Skeletal muscle satellite cell (primary cell): ENCODE data around the gene SLC27A2.

Source experiments
- H3K27me3 ChIP-seq: 2 replicates; pipeline ENCODE4 v1.7.0; 2013; ENCODE audit warnings: low read length; ENCODE audit not compliant: control insufficient read depth, insufficient read depth
- H3K36me3 ChIP-seq: 2 replicates; pipeline ENCODE4 v1.7.0; 2013; ENCODE audit warnings: mild to moderate bottlenecking, control low read depth, low read length; ENCODE audit not compliant: insufficient read depth
- H3K4me1 ChIP-seq: 2 replicates; pipeline ENCODE4 v1.7.0; 2013; ENCODE audit warnings: low read length; ENCODE audit not compliant: control insufficient read depth, insufficient read depth
- H3K4me2 ChIP-seq: 2 replicates; pipeline ENCODE4 v1.7.0; 2013; ENCODE audit warnings: mild to moderate bottlenecking, low read length
- H3K4me3 ChIP-seq: 2 replicates; pipeline ENCODE4 v1.7.0; 2013; ENCODE audit warnings: low read length
- H3K9ac ChIP-seq: 2 replicates; pipeline ENCODE4 v1.7.0; 2013; ENCODE audit warnings: mild to moderate bottlenecking, low read depth, low read length, moderate library complexity
- H3K9me3 ChIP-seq: replicated peaks from 2 replicates; pipeline ENCODE4 v1.7.0; 2013; ENCODE audit warnings: mild to moderate bottlenecking, control low read depth, low read length

Gene SLC27A2

DNA sequence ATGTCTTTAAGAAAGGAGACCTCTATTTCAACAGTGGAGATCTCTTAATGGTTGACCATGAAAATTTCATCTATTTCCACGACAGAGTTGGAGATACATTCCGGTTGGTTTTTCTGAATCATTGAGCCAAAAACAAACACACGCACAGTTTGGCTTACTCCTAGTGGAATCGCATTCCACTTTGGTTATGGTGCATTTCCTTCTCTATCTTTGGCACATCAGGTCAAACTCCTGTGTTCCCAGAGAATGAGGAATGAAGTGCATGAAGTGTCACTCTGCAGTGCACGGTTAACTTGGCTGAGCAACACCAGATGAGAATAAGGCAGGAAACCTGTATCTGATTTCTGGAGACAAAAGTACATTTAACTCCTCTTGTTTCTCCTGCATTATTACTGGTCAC, 45.1 kb downstream of the SLC27A2 start:
- Histone ChIP-seq H3K4me3 (no peak overlapping the region), H3K9ac (no peak overlapping the region), H3K36me3 (no peaks in the 10 kb centered on the region), H3K27me3 (peaks cover 2% of the 10 kb centered on the region), H3K4me2 (peak overlapping the region; percentile 38), H3K9me3 (no peaks in the 10 kb centered on the region), H3K4me1 (peaks cover 10% of the 10 kb centered on the region)

DNA sequence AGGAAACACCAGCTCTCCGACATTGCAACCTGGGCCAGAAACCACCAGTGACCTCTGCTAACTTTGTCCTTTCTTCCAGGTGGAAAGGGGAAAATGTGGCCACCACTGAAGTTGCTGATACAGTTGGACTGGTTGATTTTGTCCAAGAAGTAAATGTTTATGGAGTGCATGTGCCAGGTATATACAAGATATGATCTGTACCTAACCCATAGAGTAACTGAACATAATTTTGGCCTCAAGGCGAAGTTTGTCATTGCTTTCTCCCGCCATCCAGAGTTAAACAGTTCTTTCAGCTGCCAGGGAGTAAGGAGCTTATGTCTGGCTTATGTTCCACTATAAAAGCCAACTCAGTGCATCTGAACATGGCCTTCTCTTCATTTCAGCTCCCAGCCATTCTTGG, 46.9 kb downstream of the SLC27A2 start:
- Histone ChIP-seq H3K4me1 (peaks cover 8% of the 10 kb centered on the region), H3K27me3 (no peaks in the 10 kb centered on the region), H3K4me2 (no peak overlapping the region), H3K9me3 (no peaks in the 10 kb centered on the region), H3K9ac (no peak overlapping the region), H3K4me3 (no peak overlapping the region), H3K36me3 (no peaks in the 10 kb centered on the region)

DNA sequence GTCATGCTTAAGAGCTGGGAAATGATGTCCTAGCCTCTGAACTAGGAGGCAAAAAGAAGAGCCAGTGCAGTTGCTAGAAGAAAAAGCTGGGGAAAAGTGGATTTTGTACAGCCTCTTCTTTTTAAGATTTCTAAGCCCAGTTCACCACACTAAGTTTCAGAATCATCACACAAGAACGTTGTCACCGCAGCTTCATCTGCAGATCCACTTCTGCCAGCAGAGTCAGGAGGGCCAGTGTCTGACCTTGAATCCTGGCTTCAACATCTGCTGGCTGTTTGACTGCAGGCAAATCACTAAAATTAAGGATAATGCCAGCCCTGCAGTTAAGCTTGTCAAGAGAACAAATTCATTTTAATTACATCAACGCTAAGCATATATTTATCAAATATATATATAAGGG, 47.3 kb downstream of the SLC27A2 start:
- Histone ChIP-seq H3K4me3 (no peak overlapping the region), H3K9me3 (no peaks in the 10 kb centered on the region), H3K9ac (no peak overlapping the region), H3K4me1 (peaks cover 8% of the 10 kb centered on the region), H3K4me2 (no peak overlapping the region), H3K36me3 (no peaks in the 10 kb centered on the region), H3K27me3 (no peaks in the 10 kb centered on the region)

DNA sequence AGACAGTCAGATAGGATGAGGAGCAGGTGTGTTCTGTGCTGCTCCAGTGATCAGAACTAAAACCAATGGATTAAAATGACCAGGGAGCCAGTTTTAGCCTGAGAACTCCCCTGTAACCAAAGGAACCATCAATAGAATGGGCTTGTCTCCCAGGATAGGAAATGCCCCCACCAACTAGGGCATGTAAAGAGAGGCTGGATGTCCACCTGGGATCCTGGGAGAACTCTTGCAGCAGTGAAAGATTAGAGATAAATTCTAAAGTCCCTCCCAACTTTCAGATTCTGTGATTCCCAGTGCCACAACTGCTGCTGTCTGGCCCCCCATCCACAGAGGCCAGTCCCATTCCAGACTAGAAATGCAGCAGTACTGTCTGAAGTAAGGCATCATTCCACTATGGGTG, 49.8 kb downstream of the SLC27A2 start:
- Histone ChIP-seq H3K4me2 (no peak overlapping the region), H3K27me3 (no peaks in the 10 kb centered on the region), H3K4me3 (no peak overlapping the region), H3K4me1 (peaks cover 6% of the 10 kb centered on the region), H3K36me3 (no peaks in the 10 kb centered on the region), H3K9me3 (no peaks in the 10 kb centered on the region), H3K9ac (no peak overlapping the region)

DNA sequence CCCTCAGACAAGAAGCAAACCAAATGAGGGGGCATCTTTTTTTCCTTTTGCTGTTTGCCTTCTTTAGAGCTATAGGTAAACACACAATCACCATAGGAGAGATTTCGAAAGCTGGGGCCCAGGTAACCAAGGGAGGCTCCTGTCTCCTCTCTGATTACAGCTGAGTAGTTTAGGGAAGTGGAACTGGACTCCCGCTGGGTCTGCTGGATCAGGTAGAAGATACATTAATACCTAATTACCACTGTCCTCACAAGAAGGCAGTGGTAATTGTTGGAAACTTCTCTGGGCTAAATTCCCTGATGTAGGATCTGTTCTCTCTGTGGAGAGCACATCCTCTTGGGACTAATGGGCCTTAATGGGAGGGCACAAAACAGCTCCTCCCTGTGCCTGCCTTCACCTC, 50.8 kb downstream of the SLC27A2 start:
- no peak overlapping the region for H3K4me3 ChIP-seq
- H3K9me3 ChIP-seq = no peaks in the 10 kb centered on the region
- H3K27me3 ChIP-seq = peaks cover 2% of the 10 kb centered on the region
- no peak overlapping the region for H3K4me2 ChIP-seq
- H3K9ac ChIP-seq = no peak overlapping the region
- H3K36me3 ChIP-seq = no peaks in the 10 kb centered on the region
- no peaks in the 10 kb centered on the region for H3K4me1 ChIP-seq

DNA sequence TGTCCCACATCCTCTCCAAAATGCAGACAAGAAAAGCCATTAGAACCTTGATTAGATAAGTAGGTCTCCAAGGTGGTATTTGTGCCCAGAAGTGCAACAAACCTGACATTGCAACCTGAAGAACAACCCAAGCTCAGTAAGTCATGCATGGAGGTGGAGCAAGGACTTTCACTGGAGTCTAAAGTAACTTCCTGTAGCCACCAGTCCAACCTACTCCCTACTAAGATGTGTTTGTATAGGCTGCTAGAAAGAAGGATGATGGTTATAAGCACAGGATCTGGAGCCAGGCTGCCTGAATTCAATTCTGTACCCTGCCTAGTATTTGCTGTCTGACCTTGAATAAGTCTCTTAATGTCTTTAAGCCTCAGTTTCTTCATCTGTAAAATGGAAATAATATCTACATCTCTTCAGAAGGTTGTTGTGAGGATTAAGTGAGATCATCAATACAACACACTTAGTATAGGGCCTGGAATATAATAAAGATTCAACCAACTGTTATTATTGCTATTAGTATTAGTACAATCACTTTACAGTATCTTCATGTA, 51.3 kb downstream of the SLC27A2 start:
- H3K4me2 ChIP-seq = no peak overlapping the region
- no peaks in the 10 kb centered on the region for H3K9me3 ChIP-seq
- H3K9ac ChIP-seq = no peak overlapping the region
- no peaks in the 10 kb centered on the region for H3K4me1 ChIP-seq
- H3K36me3 ChIP-seq = no peaks in the 10 kb centered on the region
- H3K27me3 ChIP-seq = peaks cover 2% of the 10 kb centered on the region
- H3K4me3 ChIP-seq = no peak overlapping the region

DNA sequence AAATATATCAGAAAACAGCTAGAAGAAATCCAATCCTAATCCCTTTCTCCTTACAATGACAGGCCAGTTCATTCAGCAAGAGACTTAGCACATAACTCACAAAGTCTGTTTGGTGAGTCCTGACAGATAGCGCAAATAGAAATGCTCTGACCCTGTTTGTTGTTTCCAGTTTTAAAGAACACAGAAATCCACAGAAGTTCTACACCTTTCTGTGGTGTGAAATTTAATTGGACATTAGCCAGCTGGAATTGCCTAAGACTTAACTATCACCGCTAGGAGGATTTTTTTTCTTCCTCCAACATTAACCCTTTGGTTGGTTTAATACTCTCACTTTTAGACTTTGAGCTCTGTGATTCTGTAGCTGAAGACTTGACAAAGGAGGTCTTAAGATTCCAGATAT, 52.8 kb downstream of the SLC27A2 start:
- Histone ChIP-seq H3K9ac (no peak overlapping the region), H3K9me3 (no peaks in the 10 kb centered on the region), H3K4me2 (no peak overlapping the region), H3K27me3 (peaks cover 2% of the 10 kb centered on the region), H3K36me3 (no peaks in the 10 kb centered on the region), H3K4me1 (no peaks in the 10 kb centered on the region), H3K4me3 (no peak overlapping the region)

DNA sequence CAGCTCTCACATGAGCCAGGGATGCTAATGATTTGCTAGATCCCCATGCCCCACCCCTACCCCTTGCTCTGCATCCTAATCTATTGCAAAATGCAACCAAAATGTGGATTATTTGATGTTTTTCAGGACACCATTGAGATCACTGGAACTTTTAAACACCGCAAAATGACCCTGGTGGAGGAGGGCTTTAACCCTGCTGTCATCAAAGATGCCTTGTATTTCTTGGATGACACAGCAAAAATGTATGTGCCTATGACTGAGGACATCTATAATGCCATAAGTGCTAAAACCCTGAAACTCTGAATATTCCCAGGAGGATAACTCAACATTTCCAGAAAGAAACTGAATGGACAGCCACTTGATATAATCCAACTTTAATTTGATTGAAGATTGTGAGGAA, 53.8 kb downstream of the SLC27A2 start:
- H3K36me3 ChIP-seq = no peaks in the 10 kb centered on the region
- H3K9me3 ChIP-seq = no peaks in the 10 kb centered on the region
- no peaks in the 10 kb centered on the region for H3K4me1 ChIP-seq
- no peak overlapping the region for H3K4me3 ChIP-seq
- H3K4me2 ChIP-seq = no peak overlapping the region
- no peak overlapping the region for H3K9ac ChIP-seq
- peaks cover 2% of the 10 kb centered on the region for H3K27me3 ChIP-seq

DNA sequence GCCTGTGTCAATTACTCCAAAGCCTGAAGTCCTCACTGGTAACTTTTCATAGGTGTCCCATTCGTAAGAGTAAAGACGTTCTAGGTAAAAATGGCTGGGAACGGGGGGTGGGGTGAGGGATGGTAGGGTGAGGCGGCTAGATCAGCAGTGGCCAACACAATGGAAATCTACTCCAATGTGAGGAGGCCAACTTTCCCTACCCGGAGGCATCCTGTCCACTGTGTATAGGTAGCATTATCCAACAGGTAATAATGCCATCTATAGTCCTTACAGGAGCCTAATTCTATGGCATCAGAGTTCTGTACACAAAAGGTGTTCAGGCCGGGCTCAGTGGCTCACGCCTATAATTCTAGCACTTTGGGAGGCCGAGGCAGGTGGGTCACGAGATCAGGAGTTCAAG, 54.4 kb downstream of the SLC27A2 start:
- no peaks in the 10 kb centered on the region for H3K9me3 ChIP-seq
- no peaks in the 10 kb centered on the region for H3K36me3 ChIP-seq
- no peaks in the 10 kb centered on the region for H3K4me1 ChIP-seq
- peaks cover 2% of the 10 kb centered on the region for H3K27me3 ChIP-seq
- H3K9ac ChIP-seq = no peak overlapping the region
- no peak overlapping the region for H3K4me3 ChIP-seq
- H3K4me2 ChIP-seq = no peak overlapping the region

DNA sequence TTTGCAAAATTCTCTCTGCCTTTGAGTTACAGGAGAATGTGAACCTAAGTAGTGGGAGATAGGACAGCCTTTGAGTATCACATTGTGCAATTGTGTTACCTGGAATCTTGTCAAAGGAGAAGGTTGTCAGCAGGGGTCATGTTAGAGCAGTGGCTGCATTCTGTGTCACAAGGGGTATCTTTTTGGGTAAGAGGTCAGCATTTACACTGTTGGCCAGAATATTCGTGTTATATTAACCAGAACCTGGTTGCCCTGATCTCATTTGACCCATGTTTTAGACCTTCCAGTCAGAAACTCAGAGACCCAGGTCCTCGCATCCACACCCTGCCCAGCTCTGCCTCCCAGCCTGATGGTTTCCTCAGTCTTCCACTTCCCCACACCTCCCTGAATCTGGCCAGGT, 56.3 kb downstream of the SLC27A2 start:
- no peaks in the 10 kb centered on the region for H3K36me3 ChIP-seq
- H3K9ac ChIP-seq = no peak overlapping the region
- H3K4me3 ChIP-seq = no peak overlapping the region
- no peaks in the 10 kb centered on the region for H3K4me1 ChIP-seq
- peaks cover 2% of the 10 kb centered on the region for H3K27me3 ChIP-seq
- no peak overlapping the region for H3K4me2 ChIP-seq
- H3K9me3 ChIP-seq = no peaks in the 10 kb centered on the region

DNA sequence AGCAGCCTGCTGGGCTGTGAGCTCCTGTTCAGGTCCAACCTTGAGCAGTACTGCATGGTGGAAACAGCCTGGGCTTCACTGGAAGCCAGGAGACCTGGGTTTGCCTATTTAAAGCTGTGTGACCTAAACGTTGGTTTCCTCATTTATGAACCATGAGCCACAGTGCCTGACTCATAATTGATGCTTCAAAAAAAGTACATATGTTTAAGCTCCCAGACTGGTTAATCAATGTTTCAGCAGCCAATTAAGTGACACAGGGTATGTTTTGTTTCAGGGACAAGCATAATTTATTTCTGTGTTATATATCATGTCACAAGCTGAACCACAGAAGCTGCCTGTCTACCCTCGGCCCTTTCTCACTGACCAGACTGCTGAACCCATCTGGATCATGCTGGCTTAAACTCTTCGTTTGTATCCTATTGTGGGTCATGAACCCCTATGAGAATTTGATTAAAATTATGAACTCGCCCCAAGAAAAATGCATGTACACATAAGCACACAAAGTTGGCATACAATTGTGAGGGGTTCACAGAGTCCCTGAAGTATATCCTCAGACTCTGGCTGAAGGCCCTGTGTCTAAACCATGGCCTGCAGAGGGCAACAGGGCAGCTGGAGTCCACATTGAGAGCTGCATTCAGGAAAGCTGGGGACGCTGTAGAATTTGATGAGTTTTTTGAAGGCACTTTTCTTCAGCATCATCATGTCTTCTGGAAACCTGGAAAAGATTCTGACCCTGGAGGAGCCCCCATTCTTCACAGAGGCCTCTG, 59.9 kb downstream of the SLC27A2 start:
- H3K4me2 ChIP-seq = no peak overlapping the region
- no peak overlapping the region for H3K4me3 ChIP-seq
- H3K9ac ChIP-seq = no peak overlapping the region
- no peaks in the 10 kb centered on the region for H3K36me3 ChIP-seq
- peaks cover 2% of the 10 kb centered on the region for H3K27me3 ChIP-seq
- H3K9me3 ChIP-seq = no peaks in the 10 kb centered on the region
- H3K4me1 ChIP-seq = no peaks in the 10 kb centered on the region

DNA sequence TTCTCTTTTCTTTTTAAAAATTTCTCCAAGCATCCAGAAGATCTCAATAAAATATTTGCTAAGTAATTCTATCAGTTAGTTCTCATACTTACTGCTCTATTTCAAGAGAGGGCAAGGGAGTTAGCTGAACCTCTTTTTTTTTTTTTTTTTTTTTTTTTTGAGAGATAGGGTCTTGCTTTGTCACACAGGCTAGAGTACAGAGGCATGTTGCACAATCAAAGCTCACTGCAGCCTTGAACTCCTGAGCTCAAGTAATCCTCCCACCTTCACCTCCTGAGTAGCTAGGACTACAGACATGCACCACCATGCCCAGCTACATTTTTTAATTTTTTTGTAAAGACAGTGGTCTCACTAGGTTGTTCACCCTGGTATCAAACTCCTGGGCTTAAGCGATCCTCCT, 62.2 kb downstream of the SLC27A2 start:
- H3K36me3 ChIP-seq = no peaks in the 10 kb centered on the region

More for the DNA sequence above, 62.2 kb downstream of the SLC27A2 start:
- Histone ChIP-seq H3K4me3 (no peak overlapping the region), H3K27me3 (peaks cover 8% of the 10 kb centered on the region), H3K4me2 (no peak overlapping the region), H3K4me1 (no peaks in the 10 kb centered on the region), H3K9ac (no peak overlapping the region), H3K9me3 (no peaks in the 10 kb centered on the region)
